ENCODE measurements around the gene PSME3IP1. TPM values are rescaled to one million over a fixed set of nuclear protein-coding genes. Genes with fewer than 3 reads are reported as not detected.
"Not testable (repeated sequence)": the region's sequence is repeated elsewhere in the genome, so short reads cannot be mapped to it uniquely, and the experiment has no call there.

Gene PSME3IP1, protein sequence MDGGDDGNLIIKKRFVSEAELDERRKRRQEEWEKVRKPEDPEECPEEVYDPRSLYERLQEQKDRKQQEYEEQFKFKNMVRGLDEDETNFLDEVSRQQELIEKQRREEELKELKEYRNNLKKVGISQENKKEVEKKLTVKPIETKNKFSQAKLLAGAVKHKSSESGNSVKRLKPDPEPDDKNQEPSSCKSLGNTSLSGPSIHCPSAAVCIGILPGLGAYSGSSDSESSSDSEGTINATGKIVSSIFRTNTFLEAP
- total RNA-seq, result 104 TPM

DNA sequence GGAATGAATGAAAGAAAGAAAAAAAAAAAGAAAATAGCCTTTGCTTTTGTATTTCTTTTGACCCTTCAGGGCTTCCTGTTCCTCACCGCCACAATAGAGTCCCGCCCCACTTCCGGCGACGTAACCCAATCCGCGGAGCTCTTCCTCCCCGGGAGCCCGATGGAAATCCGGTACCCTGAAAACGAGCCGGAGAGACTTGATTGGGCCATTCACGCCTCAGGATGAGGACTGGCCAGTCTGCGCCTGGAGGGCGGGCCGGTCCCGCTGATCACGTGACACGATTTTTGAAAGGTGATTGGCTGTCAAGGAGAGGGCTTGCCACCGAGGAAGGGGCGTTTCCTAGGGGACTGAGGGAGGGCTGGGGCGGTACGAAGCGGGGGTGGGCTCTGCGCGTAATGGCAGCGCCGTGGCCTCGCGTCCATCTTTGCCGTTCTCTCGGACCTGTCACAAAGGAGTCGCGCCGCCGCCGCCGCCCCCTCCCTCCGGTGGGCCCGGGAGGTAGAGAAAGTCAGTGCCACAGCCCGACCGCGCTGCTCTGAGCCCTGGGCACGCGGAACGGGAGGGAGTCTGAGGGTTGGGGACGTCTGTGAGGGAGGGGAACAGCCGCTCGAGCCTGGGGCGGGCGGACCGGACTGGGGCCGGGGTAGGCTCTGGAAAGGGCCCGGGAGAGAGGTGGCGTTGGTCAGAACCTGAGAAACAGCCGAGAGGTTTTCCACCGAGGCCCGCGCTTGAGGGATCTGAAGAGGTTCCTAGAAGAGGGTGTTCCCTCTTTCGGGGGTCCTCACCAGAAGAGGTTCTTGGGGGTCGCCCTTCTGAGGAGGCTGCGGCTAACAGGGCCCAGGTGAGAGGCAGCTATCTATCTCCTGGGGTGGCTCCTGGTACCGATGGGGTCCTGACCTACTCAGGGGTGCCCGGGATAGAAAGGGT is at the start of gene PSME3IP1, which contains the start of gene RSPRY1:
Gene PSME3IP1 (minus strand): TSS at position 95 of the 927 bp plus-strand sequence. CDS start 12,185 bp downstream, outside the sequence.
Gene RSPRY1 (plus strand): TSS at position 385 of the 927 bp plus-strand sequence. CDS start 18,330 bp downstream, outside the sequence.
- DNase-seq, result peak; percentile 100

DNA sequence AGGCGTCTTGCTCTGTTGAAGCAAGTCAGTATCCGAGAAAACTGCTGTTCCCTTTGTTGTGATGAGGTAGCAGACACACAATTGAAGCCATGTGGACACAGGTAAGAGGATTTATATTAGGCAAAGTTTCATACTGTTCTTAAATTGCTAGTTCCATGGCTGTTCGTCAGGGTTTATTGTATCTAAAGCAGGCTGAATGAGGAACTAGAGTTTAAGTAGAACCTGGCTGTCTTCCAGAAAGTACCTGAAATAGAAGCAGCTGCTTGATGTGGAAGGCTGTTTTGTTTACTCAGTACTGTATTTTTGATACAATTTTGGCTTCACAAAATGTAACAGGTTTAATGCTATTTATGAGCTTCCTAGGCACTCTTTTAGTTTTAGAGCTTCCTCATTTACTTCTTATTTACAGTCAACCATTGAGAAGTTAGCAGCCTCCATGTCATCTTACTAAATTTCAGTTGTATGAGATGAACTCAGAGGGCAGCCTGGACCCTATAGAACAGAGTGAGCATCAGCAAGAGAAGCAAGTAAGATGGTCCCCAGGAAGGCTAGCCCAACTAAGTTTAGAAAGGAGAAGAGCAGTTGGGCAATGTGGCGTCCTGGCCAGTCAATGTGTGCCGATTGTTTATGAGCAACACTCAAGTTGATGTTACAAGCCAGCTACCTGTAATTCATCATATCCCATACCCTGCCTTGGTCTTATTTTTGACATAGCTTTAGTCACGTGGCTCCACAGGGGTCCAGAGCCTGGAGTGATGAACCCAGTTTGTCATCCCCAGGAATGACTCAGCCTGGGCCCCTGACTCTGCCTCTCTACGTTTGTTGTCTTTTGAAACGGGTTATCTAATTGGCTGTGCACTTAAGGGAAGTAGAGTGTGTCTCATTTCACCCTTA is 49.5 kb upstream of the PSME3IP1 start:
- no peak for DNase-seq

DNA sequence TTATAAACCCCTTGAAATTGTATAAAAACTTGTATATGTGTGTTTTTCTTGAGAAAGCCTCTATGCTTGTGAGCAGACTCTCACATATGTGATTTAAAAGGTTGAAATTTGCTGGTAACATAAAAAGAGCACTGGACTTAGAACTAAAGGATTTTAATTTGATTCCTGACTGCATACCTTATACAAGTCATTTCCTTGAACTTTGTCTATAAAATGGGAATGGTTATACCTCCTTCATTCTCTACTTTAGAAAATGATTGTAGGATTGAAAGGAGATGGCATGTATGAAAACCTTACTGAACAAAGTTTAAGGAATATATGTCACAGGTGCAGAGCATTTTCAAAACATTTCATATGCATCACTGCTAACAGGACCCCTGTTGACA is 48.9 kb upstream of the PSME3IP1 start:
- DNase-seq, result no peak

DNA sequence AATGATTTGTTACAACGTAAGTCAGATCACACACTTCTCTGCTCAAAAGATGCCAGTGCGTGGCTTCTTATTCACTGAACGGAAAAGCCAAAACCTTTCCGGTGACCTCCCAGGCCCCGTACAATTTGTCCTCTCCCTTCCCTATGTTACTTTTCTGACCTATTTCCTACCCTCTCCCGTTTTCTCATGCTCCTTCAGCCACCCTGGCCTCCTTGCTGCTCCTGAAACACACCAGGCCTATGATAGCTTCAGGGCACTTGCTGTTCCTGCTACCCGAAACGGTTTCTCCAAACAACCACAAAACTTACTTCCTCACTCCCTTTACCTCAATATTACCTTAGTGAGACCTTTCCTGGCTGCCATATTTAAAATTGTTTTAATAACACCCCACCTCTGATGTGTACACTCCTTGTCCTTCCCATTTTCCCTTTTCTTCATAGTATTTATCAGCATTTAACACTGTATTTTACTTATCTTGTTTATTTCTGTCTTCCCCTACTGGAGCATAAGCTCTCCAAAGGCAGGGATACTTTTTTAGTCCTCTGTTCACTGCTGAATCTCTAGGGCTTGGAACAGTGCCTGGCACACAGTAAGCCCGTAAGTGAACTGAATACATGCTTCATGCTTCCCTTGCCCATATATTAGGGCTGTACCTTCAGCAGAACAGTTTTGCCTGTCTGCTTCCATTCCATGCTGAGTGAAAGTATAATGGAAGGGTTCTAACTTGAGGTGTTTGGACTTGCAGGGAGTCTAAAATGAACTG is 48.3 kb upstream of the PSME3IP1 start:
- no peak for DNase-seq

DNA sequence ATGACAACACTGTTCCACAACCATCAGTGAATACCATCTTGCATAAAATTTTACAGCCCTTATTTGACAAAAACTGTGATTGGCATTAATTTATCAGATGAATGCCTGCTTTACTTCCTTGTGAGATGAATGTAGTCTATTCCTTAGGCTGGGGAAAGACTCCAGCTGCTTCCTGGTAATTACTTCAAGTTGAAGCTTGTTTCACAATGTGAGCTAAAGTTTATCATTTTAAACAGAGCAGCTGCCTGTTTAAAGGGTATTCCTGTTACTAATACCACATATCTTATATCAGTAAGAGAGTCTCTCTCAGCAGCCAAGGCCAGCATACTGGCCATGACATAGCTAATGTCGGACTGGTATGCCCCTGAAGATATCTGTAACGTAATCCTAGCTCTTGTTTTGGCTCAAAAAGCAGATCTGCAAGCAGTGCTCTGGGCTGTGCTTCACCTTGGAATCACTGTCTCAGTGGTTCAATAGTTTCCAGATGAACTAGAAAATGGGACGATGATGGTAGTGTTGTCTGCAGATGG is 46.0 kb upstream of the PSME3IP1 start:
- DNase-seq, result no peak

DNA sequence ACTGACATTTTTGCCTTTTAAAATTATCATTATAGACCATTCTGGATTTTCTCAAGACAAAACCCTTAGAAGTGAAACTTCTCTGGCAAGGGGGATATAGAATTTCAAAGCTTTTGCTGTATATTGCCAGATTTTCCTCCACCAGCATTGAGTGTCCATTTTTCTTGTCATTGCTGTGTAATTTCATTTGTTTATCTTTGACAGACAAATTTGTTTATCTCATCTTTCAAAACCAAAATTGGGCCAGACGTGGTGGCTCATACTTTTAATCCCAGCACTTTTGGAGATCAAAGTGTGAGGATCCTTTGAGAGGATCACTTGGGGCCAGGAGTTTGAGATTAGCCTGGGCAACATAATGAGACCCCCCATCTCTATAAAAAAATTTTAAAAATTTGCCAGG is 43.2 kb upstream of the PSME3IP1 start:
- no peak for DNase-seq

DNA sequence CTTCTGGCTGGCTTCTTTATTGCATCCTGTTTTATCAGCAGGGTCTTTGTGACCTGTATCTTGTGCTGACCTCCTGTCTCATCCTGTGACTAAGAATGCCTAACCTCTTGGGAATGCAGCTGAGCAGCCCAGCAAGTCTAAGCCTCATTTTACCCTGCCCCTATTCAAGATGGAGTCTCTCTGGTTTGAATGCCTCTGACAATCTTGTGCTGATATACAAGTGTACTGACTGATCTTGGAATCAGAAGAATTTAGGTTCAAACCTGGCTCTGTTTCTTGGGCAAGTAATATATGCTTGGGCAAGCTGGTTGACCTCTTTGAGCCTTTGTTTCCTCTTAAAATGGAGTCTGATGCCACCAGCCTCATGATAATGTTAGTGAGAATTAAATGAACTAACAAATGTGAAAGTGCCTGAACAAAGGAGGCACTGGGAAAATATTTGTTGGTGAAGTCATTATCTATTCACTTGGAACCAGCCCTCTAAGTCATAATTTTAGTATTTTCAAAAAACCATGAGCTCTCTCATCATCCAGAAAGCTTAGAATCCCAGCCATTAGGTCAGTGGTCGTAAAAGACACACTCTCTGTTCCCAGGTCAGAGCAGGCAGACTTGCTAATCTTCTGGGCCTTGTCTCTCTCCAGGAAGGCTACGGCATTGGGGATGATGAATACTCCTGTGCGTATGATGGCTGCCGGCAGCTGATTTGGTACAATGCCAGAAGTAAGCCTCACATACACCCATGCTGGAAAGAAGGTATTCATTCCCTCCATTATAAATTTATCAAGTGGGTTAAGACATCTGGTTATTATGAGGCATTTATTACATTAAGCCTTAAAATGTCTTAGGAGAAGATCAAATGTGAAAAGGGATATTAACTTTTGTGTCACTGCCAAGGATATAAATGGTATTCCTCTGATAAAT is 41.1 kb upstream of the PSME3IP1 start:
- DNase-seq, result no peak

DNA sequence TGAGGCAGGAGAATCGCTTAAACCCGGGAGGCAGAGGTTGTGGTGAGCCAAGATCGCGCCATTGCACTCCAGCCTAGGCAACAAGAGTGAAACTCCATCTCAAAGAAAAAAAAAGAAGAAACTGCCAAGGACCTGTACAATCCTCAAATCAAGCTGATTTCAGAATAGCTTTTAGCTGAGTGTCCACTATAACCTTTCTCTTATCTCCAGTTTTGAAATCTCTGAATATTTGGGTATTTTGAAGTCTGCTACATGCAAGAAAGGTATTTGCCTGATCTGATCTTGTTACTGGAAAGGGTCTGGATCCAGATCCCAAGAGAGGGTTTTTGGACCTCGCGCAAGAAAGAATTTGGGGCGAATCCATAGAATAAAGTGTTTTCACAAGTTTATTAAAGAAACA is 40.1 kb upstream of the PSME3IP1 start:
- DNase-seq, result no peak

DNA sequence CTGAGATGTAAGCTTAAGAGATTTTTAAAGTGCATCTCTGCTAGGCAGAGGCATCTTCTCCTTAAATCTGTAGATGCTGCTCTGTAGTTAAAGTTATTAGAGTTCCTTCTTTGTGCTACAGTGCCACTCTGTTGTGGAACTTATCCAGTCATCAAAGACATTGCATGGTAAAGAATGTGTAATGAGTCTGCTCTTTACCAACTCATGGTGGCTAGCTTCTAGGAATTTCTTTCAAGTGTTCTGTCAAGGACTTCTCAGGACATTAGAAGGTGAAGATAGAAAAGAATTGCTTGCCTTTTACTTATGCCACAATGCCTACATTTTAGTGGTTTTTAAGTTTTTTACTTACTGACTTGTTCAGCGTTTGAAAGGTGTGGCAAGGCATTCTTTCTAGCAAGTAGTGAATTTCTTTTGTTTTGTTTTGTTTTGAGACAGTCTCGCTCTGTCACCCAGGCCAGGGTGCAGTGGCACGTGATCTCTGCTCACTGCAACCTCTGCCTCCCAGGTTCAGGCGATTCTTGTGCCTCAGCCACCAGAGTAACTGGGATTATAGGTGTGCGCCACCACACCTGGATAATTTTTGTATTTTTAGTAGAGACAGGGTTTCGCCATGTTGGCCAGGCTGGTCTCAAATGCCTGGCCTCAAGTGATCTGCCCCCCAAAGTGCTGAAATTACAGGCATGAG is 39.0 kb upstream of the PSME3IP1 start:
- no peak for DNase-seq

DNA sequence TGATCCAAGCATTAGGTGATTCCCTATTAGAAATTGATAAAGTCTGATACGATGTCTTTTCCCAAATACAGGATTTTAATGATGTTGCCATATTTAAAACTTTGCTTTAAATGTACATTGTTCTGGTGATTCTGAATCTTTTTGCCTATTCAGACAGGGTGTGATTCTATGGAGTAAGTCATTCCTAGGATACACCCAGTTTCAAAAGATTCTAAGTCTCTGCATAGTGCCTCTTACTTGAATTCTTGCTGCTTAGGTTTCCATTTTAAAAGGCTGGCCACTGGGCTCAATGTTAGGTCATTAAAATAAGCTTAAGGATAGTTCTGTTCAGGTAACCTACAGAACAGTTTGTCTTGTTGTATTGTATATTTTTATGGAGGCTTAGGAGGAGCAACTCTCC is 37.2 kb upstream of the PSME3IP1 start:
- no peak for DNase-seq

DNA sequence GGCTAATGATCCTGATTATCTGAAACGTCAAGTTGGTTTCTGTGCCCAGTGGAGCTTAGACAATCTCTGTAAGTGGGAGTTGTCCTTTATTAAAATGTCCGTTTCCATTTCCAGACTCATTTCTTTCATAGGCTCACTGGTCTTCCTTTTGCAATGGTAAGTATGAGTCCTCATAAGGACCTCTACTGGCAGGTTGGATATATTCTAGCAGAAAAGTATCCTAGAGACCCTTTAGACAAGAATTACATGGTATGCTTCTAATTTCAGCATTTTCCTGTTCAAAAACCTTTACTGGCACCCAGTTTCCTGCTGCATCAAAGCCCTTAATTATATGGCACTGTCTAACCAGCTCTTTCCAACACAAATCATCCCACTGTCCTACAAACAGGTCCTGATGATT is 31.1 kb upstream of the PSME3IP1 start:
- DNase-seq, result no peak

DNA sequence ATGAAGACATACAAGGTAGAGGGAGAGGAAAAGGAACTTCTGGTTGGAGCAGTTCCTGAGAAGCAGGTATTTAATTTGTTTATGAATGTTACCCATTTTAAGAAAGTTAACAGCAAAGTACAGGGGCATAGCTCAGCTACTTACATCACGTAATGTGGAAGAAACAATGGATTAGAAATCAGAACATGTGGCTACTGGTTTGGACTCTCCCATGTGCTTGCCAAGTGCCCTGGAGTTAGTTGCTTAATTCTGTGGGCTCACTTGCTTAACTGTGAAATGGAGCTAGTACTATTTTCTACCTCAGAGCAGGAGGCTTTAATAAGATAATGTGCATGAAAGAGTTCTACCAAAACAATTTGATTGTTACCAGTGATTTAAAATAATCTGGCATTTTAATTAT is 27.6 kb upstream of the PSME3IP1 start:
- DNase-seq, result no peak

DNA sequence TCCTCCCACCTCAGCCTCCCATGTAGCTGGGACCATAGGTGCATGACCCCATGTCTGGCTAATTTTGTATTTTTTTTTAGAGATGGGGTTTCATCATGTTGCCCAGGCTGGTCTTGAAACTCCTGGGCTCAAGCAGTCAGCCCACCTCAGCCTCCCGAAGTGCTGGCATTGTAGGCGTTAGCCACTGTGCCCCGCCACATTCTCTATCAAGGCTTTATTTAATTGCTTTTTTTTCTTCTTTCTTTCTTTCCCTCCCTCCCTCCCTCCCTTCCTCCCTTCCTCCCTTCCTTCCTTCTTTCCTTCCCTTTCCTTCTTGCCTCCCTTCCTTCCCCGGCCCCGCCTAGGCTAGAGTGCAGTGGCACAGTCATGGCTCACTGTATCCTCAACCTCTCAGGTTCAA is 23.9 kb upstream of the PSME3IP1 start:
- no peak for DNase-seq

DNA sequence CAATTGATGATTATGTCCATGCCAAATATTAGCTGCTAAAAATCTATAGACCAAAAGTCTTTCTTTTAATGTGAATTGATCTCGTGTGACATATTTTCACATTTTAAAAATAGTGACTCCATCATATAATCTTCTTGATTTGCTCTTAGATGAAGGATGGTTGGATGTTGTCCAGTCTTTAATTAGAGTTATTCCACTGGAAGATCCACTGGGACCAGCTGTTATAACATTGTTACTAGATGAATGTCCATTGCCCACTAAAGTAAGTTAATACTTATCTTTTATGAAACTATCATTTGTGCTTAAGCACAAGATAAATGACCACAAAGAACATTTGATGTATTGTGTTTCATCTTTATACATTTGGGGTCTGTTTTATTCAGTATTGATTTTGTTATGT is 23.1 kb upstream of the PSME3IP1 start:
- DNase-seq, result no peak

DNA sequence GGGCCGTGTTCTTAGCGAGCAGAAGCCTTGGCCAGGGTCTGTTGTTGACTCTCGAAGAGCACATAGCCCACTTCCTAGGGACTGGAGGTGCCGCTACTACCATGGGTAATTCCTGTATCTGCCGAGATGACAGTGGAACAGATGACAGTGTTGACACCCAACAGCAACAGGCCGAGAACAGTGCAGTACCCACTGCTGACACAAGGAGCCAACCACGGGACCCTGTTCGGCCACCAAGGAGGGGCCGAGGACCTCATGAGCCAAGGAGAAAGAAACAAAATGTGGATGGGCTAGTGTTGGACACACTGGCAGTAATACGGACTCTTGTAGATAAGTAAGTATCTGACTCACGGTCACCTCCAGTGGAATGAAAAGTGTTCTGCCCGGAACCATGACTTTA is 18.8 kb upstream of the PSME3IP1 start:
- no peak for DNase-seq

DNA sequence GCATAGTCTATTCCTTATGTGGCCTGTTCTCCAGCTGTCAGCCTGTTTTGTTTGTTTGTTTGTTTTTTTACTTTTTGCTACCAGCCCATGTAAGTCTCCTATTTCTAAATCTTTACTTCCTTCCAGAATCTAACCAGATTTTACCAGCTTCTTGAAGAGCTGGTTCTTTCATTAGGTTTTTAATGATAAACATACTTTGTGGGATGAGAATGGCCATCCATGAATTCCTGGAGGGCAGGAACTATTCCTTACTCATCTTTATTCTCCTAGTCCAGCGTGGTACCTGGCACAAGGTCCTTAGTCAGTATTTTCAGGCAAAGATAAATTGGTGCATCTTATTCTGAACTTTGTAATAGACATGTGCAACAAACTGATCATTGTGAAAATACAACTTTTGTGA is 17.6 kb upstream of the PSME3IP1 start:
- no peak for DNase-seq

DNA sequence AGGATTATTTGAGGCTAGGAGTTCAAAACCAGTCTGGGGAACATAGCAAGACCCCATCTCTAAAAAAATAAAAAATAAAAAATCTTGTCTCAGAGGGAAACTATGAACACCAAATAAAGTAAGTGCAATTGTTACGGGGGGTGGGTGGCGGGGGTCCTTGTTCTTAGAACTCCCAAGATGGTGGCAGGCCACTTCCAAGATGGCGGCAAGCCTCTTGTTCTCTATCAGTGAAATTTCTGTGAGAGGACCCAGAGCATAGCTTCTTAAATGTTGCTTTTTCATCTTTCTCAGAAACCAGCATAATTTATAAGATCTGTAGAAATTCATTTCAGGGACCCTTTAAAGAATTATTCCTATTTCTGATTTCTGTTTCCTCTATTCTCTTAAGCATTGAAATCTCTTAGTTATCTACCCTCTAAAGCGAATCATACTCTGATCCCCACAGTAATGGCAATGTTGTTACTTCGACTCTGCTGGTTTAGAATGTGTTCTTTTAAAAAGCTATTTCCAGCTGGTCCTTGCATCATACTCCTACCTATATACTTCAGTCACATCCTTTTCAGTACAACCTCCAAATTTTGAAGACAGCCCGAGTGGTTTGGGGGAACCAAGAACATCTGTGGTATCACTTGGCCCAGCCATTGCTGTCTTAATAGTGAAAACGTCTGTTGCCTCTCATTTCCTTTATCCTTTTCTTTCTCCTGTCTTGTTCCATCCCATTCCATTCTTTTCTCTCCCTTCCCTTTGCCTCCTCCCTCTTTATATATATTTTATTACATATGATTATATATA is 16.5 kb upstream of the PSME3IP1 start:
- no peak for DNase-seq

DNA sequence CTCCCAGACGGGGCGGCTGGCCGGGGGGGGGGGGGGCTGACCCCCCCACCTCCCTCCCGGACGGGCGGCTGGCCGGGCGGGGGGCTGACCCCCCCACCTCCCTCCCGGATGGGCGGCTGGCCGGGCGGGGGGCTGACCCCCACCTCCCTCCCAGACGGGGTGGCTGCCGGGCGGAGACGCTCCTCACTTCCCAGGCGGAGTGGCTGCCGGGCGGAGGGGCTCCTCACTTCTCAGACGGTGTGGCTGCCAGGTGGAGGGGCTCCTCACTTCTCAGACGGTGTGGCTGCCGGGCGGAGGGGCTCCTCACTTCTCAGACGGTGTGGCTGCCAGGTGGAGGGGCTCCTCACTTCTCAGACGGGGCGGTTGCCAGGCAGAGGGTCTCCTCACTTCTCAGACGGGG is 15.1 kb upstream of the PSME3IP1 start:
- not testable (repeated sequence) for DNase-seq

DNA sequence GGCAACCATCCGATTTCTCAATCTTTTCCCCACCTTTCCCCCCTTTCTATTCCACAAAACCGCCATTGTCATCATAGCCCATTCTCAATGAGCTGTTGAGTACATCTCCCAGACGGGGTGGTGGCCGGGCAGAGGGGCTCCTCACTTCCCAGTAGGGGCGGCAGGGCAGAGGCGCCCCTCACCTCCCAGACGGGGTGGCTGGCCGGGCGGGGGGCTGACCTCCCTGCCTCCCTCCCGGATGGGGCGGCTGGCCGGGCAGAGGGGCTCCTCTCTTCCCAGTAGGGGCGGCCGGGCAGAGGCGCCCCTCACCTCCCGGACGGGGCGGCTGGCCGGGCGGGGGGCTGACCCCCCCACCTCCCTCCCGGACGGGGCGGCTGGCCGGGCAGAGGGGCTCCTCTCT is 14.5 kb upstream of the PSME3IP1 start:
- DNase-seq, result not testable (repeated sequence)

All from occipital lobe (tissue), 2 donors.